Measurements from ENCODE around the gene KCNK13. TPM values are rescaled to one million over a fixed set of nuclear protein-coding genes. Genes with fewer than 3 reads are reported as not detected.

The KCNK13 gene
- total RNA-seq, 3 donors from 2014 or later, result 0.16 to 0.66 (median 0.59) TPM

DNA sequence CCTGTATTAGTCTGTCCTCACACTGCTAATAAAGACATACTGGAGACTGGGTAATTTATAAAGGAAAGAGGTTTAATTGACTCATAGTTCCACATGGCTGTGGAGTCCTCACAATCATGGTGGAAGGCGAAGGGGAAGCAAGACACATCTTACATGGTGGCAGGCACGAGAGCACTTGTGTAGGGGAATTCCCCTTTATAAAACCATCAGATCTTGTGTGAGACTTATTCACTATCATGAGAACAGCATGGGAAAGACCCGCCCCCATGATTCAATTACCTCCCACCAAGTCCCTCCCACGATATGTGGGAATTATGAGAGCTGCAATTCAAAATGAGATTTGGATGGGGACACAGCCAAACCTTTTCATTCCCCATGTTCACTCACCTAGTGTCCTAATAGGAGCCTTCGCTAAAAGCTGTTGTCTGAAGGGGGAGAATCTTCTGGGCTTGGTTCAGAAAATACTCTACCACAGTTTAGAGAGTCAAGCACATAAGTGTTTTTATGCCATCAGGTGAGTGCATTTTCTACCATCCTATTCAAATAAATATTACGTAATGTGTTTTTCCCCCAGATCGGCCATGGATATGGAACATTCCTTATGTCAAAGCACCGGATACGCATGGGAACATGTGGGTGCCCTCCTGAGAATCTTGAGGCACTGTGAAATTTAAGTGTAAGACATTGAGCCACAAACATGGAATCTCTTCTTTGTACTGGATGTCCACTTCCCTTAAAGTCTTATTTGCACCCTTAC is 19.1 kb upstream of the KCNK13 start:
- H3K36me3 ChIP-seq, result no peaks in the 10 kb centered on the region
- H3K4me1 ChIP-seq, result no peaks in the 10 kb centered on the region
- no peaks in the 10 kb centered on the region for H3K27me3 ChIP-seq
- H3K27ac ChIP-seq, result no peak overlapping the region
- no peak for TF ChIP-seq POLR2A (IDR thresholded peaks at IDR 0.05)
- TF ChIP-seq CTCF (IDR thresholded peaks at IDR 0.05), result no peak
- TF ChIP-seq POLR2AphosphoS5 (IDR thresholded peaks at IDR 0.05), result no peak
- H3K4me3 ChIP-seq, result no peak overlapping the region
- DNase-seq (ENCODE audit: low spot score in 2 of 2), result no peak
- no peaks in the 10 kb centered on the region for H3K9me3 ChIP-seq
- intact Hi-C loops (cut with DNase I; ENCODE audit: low total_unique reads), result no loop called here

GRCh38 chr14:90045616-90046015 is 16.2 kb upstream of the KCNK13 start:
- no peak for DNase-seq (ENCODE audit: low spot score in 2 of 2)
- Histone ChIP-seq H3K36me3 (no peaks in the 10 kb centered on the region), H3K4me1 (no peaks in the 10 kb centered on the region), H3K4me3 (no peak overlapping the region), H3K9me3 (no peaks in the 10 kb centered on the region), H3K27ac (no peak overlapping the region), H3K27me3 (peaks cover 0 to 3% of the 10 kb centered on the region in 2 donors)
- no peak for TF ChIP-seq POLR2A (IDR thresholded peaks at IDR 0.05)
- intact Hi-C loops (cut with DNase I; ENCODE audit: low total_unique reads), result no loop called here

DNA sequence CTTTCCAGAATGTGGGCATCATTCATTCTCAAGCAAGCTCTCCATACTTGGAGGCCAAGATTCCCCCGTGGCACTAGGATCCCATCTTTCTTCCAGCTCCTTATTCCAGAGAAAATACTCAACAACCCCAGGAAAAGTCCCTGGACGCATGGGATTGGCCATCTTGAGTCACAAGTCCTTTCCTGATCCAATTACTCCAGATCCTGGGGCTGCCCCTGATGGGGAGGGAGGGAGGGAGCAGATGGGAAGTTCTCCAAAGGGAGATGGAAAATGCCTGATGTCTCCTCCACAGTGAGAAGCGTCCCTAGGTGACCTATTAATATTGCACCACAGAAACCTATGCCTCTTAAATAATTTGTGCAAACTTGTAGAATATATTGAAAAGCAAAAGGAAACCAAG is 12.4 kb upstream of the KCNK13 start:
- Histone ChIP-seq H3K9me3 (no peaks in the 10 kb centered on the region), H3K36me3 (no peaks in the 10 kb centered on the region), H3K4me1 (no peaks in the 10 kb centered on the region), H3K27ac (no peak overlapping the region), H3K27me3 (peaks cover 0 to 16% of the 10 kb centered on the region in 2 donors), H3K4me3 (no peak overlapping the region)
- intact Hi-C loops (cut with DNase I; ENCODE audit: low total_unique reads), result no loop called here
- TF ChIP-seq POLR2A (IDR thresholded peaks at IDR 0.05), result no peak
- TF ChIP-seq CTCF (IDR thresholded peaks at IDR 0.05), result no peak
- no peak for TF ChIP-seq POLR2AphosphoS5 (IDR thresholded peaks at IDR 0.05)
- no peak for DNase-seq (ENCODE audit: low spot score in 2 of 2)

- Histone ChIP-seq H3K9me3 (no peaks in the 10 kb centered on the region), H3K4me1 (no peaks in the 10 kb centered on the region), H3K36me3 (no peaks in the 10 kb centered on the region), H3K27ac (no peak overlapping the region), H3K27me3 (peaks cover 0 to 16% of the 10 kb centered on the region in 2 donors), H3K4me3 (no peak overlapping the region)
- TF ChIP-seq CTCF (IDR thresholded peaks at IDR 0.05) (no peak), POLR2A (IDR thresholded peaks at IDR 0.05) (no peak)
- intact Hi-C loops (cut with DNase I; ENCODE audit: low total_unique reads), result no loop called here
- DNase-seq (ENCODE audit: low spot score in 2 of 2), result no peak
These were observed 11.5 kb upstream of the KCNK13 start for GRCh38 chr14:90050271-90050670.

GRCh38 chr14:90053044-90053443 is 8.8 kb upstream of the KCNK13 start:
- no peak for DNase-seq (ENCODE audit: low spot score in 2 of 2)
- Histone ChIP-seq H3K9me3 (no peaks in the 10 kb centered on the region), H3K36me3 (no peaks in the 10 kb centered on the region), H3K4me3 (no peak overlapping the region), H3K27ac (no peak overlapping the region), H3K4me1 (no peaks in the 10 kb centered on the region), H3K27me3 (peaks cover 0 to 21% of the 10 kb centered on the region in 2 donors)
- no peak for TF ChIP-seq POLR2AphosphoS5 (IDR thresholded peaks at IDR 0.05)
- no peak for TF ChIP-seq CTCF (IDR thresholded peaks at IDR 0.05)
- TF ChIP-seq POLR2A (IDR thresholded peaks at IDR 0.05), result no peak
- intact Hi-C loops (cut with DNase I; ENCODE audit: low total_unique reads), result no loop called here

All from breast epithelium (tissue), 4 donors.